NB4 (cell line): ENCODE results near the gene CHRNA3.

Source experiments
- DNase-seq: peaks from one replicate; pipeline ENCODE4 v3.0.0; 2010; ENCODE audit warnings: low read depth
- H3K4me3 ChIP-seq: one replicate; pipeline ENCODE4 v1.5.1; 2011; ENCODE audit warnings: mild to moderate bottlenecking, low read depth, low read length, moderate library complexity
- MYC ChIP-seq: IDR thresholded peaks from 2 replicates; pipeline ENCODE4 v1.6.1; 2011; ENCODE audit warnings: low read depth, low read length
- POLR2A ChIP-seq: IDR thresholded peaks from 2 replicates; pipeline ENCODE4 v1.6.1; 2011; ENCODE audit warnings: mild to moderate bottlenecking; ENCODE audit not compliant: insufficient read length; ENCODE audit errors: extremely low read depth
- TF ChIP-seq, protein P1 (sequence below): IDR thresholded peaks from 2 replicates; pipeline ENCODE4 v1.6.1; 2011; ENCODE audit warnings: low read depth, low read length
- TF ChIP-seq, protein P2 (sequence below): IDR thresholded peaks from one replicate; pipeline ENCODE4 v1.5.1; 2012; ENCODE audit warnings: low read depth, low read length

The CHRNA3 gene

GRCh38 chr15:78552597-78552996 is 68.2 kb downstream of the CHRNA3 start:
- no peak overlapping the region for H3K4me3 ChIP-seq
- TF ChIP-seq POLR2A (no peak), MYC (no peak)
- TF ChIP-seq, protein P1, sequence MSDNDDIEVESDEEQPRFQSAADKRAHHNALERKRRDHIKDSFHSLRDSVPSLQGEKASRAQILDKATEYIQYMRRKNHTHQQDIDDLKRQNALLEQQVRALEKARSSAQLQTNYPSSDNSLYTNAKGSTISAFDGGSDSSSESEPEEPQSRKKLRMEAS: no peak
- TF ChIP-seq, protein P2, sequence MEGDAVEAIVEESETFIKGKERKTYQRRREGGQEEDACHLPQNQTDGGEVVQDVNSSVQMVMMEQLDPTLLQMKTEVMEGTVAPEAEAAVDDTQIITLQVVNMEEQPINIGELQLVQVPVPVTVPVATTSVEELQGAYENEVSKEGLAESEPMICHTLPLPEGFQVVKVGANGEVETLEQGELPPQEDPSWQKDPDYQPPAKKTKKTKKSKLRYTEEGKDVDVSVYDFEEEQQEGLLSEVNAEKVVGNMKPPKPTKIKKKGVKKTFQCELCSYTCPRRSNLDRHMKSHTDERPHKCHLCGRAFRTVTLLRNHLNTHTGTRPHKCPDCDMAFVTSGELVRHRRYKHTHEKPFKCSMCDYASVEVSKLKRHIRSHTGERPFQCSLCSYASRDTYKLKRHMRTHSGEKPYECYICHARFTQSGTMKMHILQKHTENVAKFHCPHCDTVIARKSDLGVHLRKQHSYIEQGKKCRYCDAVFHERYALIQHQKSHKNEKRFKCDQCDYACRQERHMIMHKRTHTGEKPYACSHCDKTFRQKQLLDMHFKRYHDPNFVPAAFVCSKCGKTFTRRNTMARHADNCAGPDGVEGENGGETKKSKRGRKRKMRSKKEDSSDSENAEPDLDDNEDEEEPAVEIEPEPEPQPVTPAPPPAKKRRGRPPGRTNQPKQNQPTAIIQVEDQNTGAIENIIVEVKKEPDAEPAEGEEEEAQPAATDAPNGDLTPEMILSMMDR: no peak
- DNase-seq: no peak

GRCh38 chr15:78551902-78552301 is 68.9 kb downstream of the CHRNA3 start:
- DNase-seq: no peak
- no peak overlapping the region for H3K4me3 ChIP-seq
- TF ChIP-seq, protein P1: no peak
- TF ChIP-seq MYC: no peak
- no peak for TF ChIP-seq POLR2A
- TF ChIP-seq, protein P2: no peak

GRCh38 chr15:78550815-78551214 is 70.0 kb downstream of the CHRNA3 start:
- no peak for TF ChIP-seq POLR2A
- TF ChIP-seq, protein P1: no peak
- DNase-seq: no peak
- no peak overlapping the region for H3K4me3 ChIP-seq

GRCh38 chr15:78550194-78550593 is 70.6 kb downstream of the CHRNA3 start:
- no peak for DNase-seq
- no peak overlapping the region for H3K4me3 ChIP-seq
- TF ChIP-seq, protein P1: no peak
- TF ChIP-seq POLR2A: no peak
- TF ChIP-seq, protein P2: no peak
- TF ChIP-seq MYC: no peak
